ENCODE results near the gene SMOC1.

Gene SMOC1

DNA sequence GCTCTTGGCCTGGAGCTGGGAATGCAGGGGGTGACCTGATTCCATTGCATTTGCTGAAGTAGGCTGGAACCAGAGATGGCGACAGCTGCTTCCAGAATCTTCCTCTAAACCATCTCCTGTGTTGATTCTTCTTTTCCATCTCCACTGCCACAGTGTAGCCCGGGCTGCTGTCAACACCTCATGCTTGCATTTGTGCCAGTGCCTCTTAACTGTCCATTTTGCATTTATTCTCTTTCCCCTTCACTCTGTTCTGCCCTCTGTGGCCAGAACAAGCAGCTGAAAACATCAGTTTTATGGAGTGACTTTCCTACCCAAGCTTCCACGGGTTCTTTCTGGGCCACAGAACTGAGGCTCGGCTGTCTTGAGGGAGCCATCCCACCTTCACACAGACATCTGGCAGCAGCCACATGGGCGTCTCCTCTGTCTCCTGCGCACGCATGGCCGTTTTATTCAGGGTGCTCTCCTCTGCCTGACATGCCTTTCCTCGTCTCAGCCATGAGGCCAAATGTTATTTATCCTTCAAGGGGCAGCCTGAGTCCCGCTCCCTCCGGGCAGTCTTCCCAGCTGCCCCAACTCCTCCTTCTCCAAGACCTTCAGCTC is 51.7 kb downstream of the SMOC1 start:
- H3K27ac ChIP-seq = no peak overlapping the region
- TF ChIP-seq ZFX (IDR thresholded peaks at IDR 0.05; ENCODE audit: borderline replicate concordance) = no peak
- TF ChIP-seq CTCF (IDR thresholded peaks at IDR 0.05) = no peak

GRCh38 chr14:69931960-69932359 is 52.7 kb downstream of the SMOC1 start:
- H3K27ac ChIP-seq = no peak overlapping the region
- TF ChIP-seq CTCF (IDR thresholded peaks at IDR 0.05) (no peak), ZFX (IDR thresholded peaks at IDR 0.05; ENCODE audit: borderline replicate concordance) (no peak)

- H3K27ac ChIP-seq = no peak overlapping the region
- TF ChIP-seq ZFX (IDR thresholded peaks at IDR 0.05; ENCODE audit: borderline replicate concordance) = no peak
- no peak for TF ChIP-seq CTCF (IDR thresholded peaks at IDR 0.05)
Observed at GRCh38 chr14:69932391-69932790, 53.2 kb downstream of the SMOC1 start.

DNA sequence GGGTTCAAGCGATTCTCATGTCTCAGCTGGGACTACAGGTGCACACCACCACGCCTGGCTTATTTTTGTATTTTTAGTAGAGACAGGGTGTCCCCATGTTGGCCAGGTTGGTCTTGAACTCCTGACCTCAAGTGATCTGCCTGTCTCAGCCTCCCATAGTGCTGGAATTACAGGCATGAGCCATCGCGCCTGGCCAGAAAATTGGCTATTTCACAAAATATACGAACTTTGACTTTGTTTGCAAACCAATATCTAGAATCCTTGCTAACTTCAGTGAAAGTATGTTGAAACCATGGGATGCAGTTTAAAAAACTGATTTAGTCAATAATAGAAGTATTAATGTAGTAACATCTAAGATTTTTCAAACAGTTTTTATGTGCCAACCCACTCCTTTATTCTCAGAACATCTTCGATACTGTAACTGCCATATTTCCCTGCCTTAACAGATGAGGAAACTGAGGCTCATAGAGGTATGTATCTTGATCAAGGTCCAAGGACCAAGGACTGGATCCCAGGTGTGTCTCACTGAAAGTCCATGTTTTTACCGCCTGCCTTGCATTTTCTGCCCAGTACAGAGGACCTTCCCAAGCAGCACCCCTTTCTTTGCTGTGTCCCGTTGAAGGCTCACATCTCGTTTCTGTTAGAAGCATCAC is 54.5 kb downstream of the SMOC1 start:
- H3K27ac ChIP-seq = no peak overlapping the region
- TF ChIP-seq ZFX (IDR thresholded peaks at IDR 0.05; ENCODE audit: borderline replicate concordance) (no peak), CTCF (IDR thresholded peaks at IDR 0.05) (no peak)

DNA sequence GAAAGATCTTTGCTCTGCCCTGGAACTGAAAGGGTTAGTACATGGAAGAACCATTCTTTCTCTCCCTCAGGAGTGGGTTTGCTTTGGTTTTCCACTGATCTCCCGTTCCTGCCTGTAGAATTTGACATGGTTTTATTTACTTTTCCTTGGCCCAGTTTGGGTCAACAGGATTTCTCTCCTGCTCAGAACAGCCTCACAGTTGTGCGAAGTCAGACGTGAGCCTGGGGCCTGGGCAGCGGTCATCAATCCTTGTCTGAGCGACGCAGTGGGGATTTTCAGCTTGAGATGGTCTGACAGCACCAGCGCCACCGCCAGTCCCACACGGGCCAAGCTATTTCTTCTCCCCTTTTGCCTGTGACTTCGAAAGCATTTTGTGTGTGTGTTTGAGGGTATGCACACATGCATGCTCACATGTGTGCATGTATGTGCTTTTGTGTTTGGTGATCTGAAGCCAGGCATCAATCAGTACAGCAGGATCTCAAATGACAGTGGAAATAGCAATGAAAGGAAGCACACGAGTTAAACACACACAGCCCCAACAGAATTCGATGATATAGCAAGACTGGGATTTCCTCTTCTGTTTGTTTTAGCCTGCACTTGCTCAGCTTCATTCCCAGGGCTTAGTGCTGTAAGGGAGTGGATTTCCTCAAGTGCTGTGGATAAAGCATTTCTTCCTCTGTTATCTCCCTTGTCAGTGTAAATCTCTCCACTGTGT is 58.3 kb downstream of the SMOC1 start:
- no peak overlapping the region for H3K27ac ChIP-seq
- TF ChIP-seq CTCF (IDR thresholded peaks at IDR 0.05) = no peak
- TF ChIP-seq ZFX (IDR thresholded peaks at IDR 0.05; ENCODE audit: borderline replicate concordance) = no peak

GRCh38 chr14:69938751-69939150 is 59.5 kb downstream of the SMOC1 start:
- TF ChIP-seq ZFX (IDR thresholded peaks at IDR 0.05; ENCODE audit: borderline replicate concordance) (no peak), CTCF (IDR thresholded peaks at IDR 0.05) (no peak)
- no peak overlapping the region for H3K27ac ChIP-seq
